Right atrium auricular region (tissue), 2 donors: Measurements from ENCODE around the gene ZNF784. TPM values are rescaled to one million over a fixed set of nuclear protein-coding genes. Genes with fewer than 3 reads are reported as not detected.

Experiments used
- DNase-seq: peaks from one replicate; pipeline ENCODE4 v3.0.0-alpha.2; 2019; ENCODE audit warnings: low spot score
- H3K27ac ChIP-seq, 2 donors: fragments of 200-600 bp; sonication (generic); 1 replicate in 1 of 2; 2 replicates in 1 of 2; pipeline ENCODE4 v1.5.1; 2016 to 2019
- H3K27me3 ChIP-seq, 2 donors: fragments of 200-600 bp; sonication (generic); one replicate each; pipeline versions ENCODE4 v1.5.1 to v1.6.0; 2017 to 2019
- H3K36me3 ChIP-seq: fragments of 200-600 bp; sonication (generic); one replicate; pipeline ENCODE4 v1.5.1; 2016
- H3K4me1 ChIP-seq, 2 donors: fragments of 200-600 bp; sonication (generic); one replicate each; pipeline versions ENCODE4 v1.5.1 to v1.6.0; 2017 to 2019
- H3K4me3 ChIP-seq, 2 donors: fragments of 200-600 bp; sonication (generic); 1 replicate in 1 of 2; 2 replicates in 1 of 2; pipeline ENCODE4 v1.5.1; 2017 to 2019; ENCODE audit warnings: mild to moderate bottlenecking in 1 of 2, moderate library complexity in 1 of 2
- H3K9me3 ChIP-seq, 2 donors: fragments of 200-600 bp; sonication (generic); one replicate each; pipeline ENCODE4 v1.5.1; 2019
- CTCF ChIP-seq, 2 donors: fragments of 200-600 bp; sonication (generic); IDR thresholded peaks; one replicate each; pipeline ENCODE4 v1.5.1; 2019; ENCODE audit warnings: antibody characterized with exemption in 2 of 2
- total RNA-seq, 2 donors: library from RNA; depleted of rRNA; stranded (reverse); fragments of >200 nt; gene quantifications; one replicate each; pipeline ENCODE4 v1.1.0, GENCODE V29; 2016

Gene ZNF784
- total RNA-seq, 2 donors from 2014 or later: 7.8 to 10.6 TPM

GRCh38 chr19:55655648-55656040 is 31.3 kb upstream of the ZNF784 start:
- no peak for DNase-seq
- Histone ChIP-seq H3K27me3 (no peaks in the 10 kb centered on the region), H3K36me3 (peaks cover 14% of the 10 kb centered on the region), H3K27ac (peak overlapping the region; percentile 97 to 99), H3K9me3 (no peaks in the 10 kb centered on the region), H3K4me1 (peaks cover 0 to 55% of the 10 kb centered on the region in 2 donors), H3K4me3 (peak overlapping the region; percentile 63 to 88)
- TF ChIP-seq CTCF (IDR thresholded peaks at IDR 0.05): no peak

GRCh38 chr19:55654868-55655647 is 30.7 kb upstream of the ZNF784 start, which contains the start of gene U2AF2:
U2AF2 (plus strand) TSS chr19:55655035; CDS start chr19:55655105, 70 bp downstream.
- peak; percentile 94 for DNase-seq
- H3K36me3 ChIP-seq: peaks cover 8% of the 10 kb centered on the region
- TF ChIP-seq CTCF (IDR thresholded peaks at IDR 0.05): peak in 1 of 2 donors; percentile 16
- H3K9me3 ChIP-seq: no peaks in the 10 kb centered on the region
- peak within 1 kb of the TSS; percentile 63 to 88 for H3K4me3 ChIP-seq
- H3K27me3 ChIP-seq: no peaks in the 10 kb centered on the region
- peak within 1 kb of the TSS; percentile 97 to 99 for H3K27ac ChIP-seq
- peaks cover 0 to 53% of the 10 kb centered on the region in 2 donors for H3K4me1 ChIP-seq

- Histone ChIP-seq H3K36me3 (peaks cover 3% of the 10 kb centered on the region), H3K4me3 (peak overlapping the region; percentile 63 to 88), H3K4me1 (peaks cover 0 to 49% of the 10 kb centered on the region in 2 donors), H3K27me3 (no peaks in the 10 kb centered on the region), H3K27ac (peak overlapping the region; percentile 97 to 99), H3K9me3 (no peaks in the 10 kb centered on the region)
- no peak for TF ChIP-seq CTCF (IDR thresholded peaks at IDR 0.05)
- peak; percentile 100 for DNase-seq
These were observed 30.0 kb upstream of the ZNF784 start for GRCh38 chr19:55654323-55654867.

GRCh38 chr19:55653651-55654322 is 29.4 kb upstream of the ZNF784 start:
- DNase-seq: peak; percentile 98
- Histone ChIP-seq H3K27ac (peak overlapping the region; percentile 97 to 99), H3K4me1 (peaks cover 0 to 49% of the 10 kb centered on the region in 2 donors), H3K36me3 (no peaks in the 10 kb centered on the region), H3K4me3 (peak overlapping the region; percentile 63 to 88), H3K9me3 (no peaks in the 10 kb centered on the region), H3K27me3 (no peaks in the 10 kb centered on the region)
- TF ChIP-seq CTCF (IDR thresholded peaks at IDR 0.05): peak; percentile 91 to 97

GRCh38 chr19:55652311-55653128 is 28.2 kb upstream of the ZNF784 start:
- no peaks in the 10 kb centered on the region for H3K9me3 ChIP-seq
- peak overlapping the region; percentile 97 to 99 for H3K27ac ChIP-seq
- no peaks in the 10 kb centered on the region for H3K27me3 ChIP-seq
- TF ChIP-seq CTCF (IDR thresholded peaks at IDR 0.05): no peak
- DNase-seq: no peak
- no peaks in the 10 kb centered on the region for H3K36me3 ChIP-seq
- H3K4me3 ChIP-seq: no peak overlapping the region
- peaks cover 0 to 44% of the 10 kb centered on the region in 2 donors for H3K4me1 ChIP-seq
